AG09309 (cell line): ENCODE data around the gene OGFOD1.

ENCODE experiments used
- DNase-seq: peaks from one replicate; pipeline ENCODE4 v3.0.0-alpha.2; 2010; ENCODE audit warnings: low read depth
- H3K4me3 ChIP-seq: 2 replicates; pipeline ENCODE4 v1.5.1; 2011; ENCODE audit warnings: mild to moderate bottlenecking, low read depth, low read length, moderate library complexity; ENCODE audit not compliant: control insufficient read depth
- CTCF ChIP-seq: IDR thresholded peaks from 2 replicates; pipeline ENCODE4 v1.5.1; 2011; ENCODE audit warnings: mild to moderate bottlenecking, low read depth, low read length, inconsistent platforms; ENCODE audit not compliant: insufficient read depth, control insufficient read depth; ENCODE audit errors: missing control alignments

OGFOD1 gene

GRCh38 chr16:56450986-56451752, at the start of gene OGFOD1, which contains the start of gene NUDT21:
OGFOD1 (plus strand) TSS chr16:56451554; CDS start chr16:56451613, 59 bp downstream.
NUDT21 (minus strand) TSS chr16:56451332; CDS start chr16:56451202, 130 bp downstream.
- H3K4me3 ChIP-seq = peak within 1 kb of the TSS; percentile 93
- DNase-seq = peak; percentile 94
- TF ChIP-seq CTCF = peak; percentile 2

- no peak overlapping the region for H3K4me3 ChIP-seq
- TF ChIP-seq CTCF = no peak
- no peak for DNase-seq
Measured at GRCh38 chr16:56405977-56406672, 45.2 kb upstream of the OGFOD1 start.

GRCh38 chr16:56408379-56409098, 42.8 kb upstream of the OGFOD1 start:
- DNase-seq = no peak
- no peak for TF ChIP-seq CTCF
- no peak overlapping the region for H3K4me3 ChIP-seq

- TF ChIP-seq CTCF = no peak
- DNase-seq = peak; percentile 11
- no peak overlapping the region for H3K4me3 ChIP-seq
Measured at GRCh38 chr16:56409195-56409594, 42.2 kb upstream of the OGFOD1 start.

DNA sequence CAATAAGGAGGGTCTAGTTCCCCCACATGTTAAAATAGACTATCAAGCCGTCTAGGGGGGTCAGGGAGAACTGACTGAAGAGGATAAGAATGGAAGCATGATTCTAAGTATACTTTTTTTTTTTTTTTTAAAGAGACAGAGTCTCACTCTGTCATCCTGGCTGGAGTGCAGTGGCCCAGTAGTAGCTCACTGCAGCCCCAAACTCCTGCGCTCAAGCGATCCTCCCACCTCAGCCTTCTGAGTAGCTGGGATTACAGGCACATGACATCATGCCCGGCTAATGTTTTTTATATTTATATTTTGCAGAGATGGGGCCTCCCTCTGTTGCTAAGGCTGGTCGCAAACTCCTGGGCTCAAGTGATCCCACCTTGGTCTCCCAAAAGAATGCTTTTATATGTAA, 40.2 kb upstream of the OGFOD1 start:
- TF ChIP-seq CTCF = no peak
- no peak for DNase-seq
- H3K4me3 ChIP-seq = no peak overlapping the region

- no peak for TF ChIP-seq CTCF
- DNase-seq = no peak
- H3K4me3 ChIP-seq = no peak overlapping the region
Measured at GRCh38 chr16:56411624-56412023, 39.7 kb upstream of the OGFOD1 start.
